ENCODE results near the gene BMX. TPM values are rescaled to one million over a fixed set of nuclear protein-coding genes. Genes with fewer than 3 reads are reported as not detected.

BMX gene
- total RNA-seq, 4 donors from 2014 or later: 1.3 to 8.0 (median 3.4) TPM

DNA sequence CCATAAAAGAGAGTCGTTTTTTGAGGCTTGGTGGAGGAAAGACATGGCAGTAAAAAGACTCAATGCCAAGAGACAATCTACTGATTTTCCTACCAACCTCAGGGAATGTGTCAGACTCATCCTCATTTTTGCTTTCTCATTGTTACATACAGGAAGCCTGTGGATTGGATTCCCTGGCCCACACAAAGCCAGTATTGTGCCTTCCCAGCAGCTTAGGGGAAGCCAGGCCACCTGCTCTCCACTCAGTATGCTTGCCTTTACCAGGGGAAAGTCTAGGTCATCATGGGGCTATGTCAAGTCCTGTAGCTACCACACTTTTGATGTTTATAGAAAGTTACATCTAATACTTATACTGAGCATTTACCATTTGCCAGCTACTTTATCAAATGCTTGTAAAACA, 11.0 kb downstream of the BMX start:
- DNase-seq: no peak
- 61 to 64% methylated on average over 1 of the region's 1 CpG for WGBS, 2 donors
- no peak overlapping the region for H3K27ac ChIP-seq
- TF ChIP-seq, protein P1, sequence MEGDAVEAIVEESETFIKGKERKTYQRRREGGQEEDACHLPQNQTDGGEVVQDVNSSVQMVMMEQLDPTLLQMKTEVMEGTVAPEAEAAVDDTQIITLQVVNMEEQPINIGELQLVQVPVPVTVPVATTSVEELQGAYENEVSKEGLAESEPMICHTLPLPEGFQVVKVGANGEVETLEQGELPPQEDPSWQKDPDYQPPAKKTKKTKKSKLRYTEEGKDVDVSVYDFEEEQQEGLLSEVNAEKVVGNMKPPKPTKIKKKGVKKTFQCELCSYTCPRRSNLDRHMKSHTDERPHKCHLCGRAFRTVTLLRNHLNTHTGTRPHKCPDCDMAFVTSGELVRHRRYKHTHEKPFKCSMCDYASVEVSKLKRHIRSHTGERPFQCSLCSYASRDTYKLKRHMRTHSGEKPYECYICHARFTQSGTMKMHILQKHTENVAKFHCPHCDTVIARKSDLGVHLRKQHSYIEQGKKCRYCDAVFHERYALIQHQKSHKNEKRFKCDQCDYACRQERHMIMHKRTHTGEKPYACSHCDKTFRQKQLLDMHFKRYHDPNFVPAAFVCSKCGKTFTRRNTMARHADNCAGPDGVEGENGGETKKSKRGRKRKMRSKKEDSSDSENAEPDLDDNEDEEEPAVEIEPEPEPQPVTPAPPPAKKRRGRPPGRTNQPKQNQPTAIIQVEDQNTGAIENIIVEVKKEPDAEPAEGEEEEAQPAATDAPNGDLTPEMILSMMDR (IDR thresholded peaks at IDR 0.05): no peak
- no peak for TF ChIP-seq POLR2A (IDR thresholded peaks at IDR 0.05)
- no peak overlapping the region for H3K4me3 ChIP-seq (replicated peaks in 1 of 3)
- H3K9me3 ChIP-seq: no peaks in the 10 kb centered on the region
- H3K36me3 ChIP-seq: no peaks in the 10 kb centered on the region
- no peaks in the 10 kb centered on the region for H3K4me1 ChIP-seq
- H3K27me3 ChIP-seq: no peaks in the 10 kb centered on the region
- intact Hi-C loops (cut with DNase I): no loop called here

DNA sequence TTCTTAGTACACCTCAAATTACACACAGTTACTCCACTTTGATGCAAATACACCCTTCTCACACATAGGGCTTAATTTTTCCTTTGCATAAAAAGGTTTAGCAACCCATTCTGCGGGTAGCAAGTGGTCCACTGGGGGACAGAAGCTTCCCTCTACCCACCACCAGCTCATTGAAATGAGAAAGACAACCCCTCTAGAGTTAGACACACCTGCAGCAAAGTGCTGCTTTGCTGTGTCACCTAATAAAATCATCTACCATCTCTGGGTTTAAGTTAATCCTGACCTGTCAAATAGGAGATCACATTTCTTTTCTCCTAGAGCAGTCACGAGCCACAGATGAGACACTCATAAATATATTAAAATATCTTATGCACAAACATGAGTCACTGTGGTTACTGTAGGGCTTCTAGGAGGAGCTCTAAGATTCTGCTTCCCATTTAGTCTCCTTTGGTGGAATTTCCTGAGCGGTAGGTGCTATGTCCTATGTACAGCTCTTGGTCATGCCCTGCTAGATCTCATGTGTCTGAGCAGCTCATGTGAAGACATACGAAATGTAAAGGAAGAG, 11.9 kb downstream of the BMX start:
- Histone ChIP-seq H3K4me3 (replicated peaks in 1 of 3) (no peak overlapping the region), H3K4me1 (no peaks in the 10 kb centered on the region), H3K36me3 (no peaks in the 10 kb centered on the region), H3K27me3 (no peaks in the 10 kb centered on the region), H3K9me3 (no peaks in the 10 kb centered on the region), H3K27ac (no peak overlapping the region)
- WGBS, 2 donors: 93 to 100% methylated on average over 4 of the region's 4 CpGs
- DNase-seq: no peak
- intact Hi-C loops (cut with DNase I): no loop called here
- TF ChIP-seq, protein P1 (IDR thresholded peaks at IDR 0.05): no peak
- TF ChIP-seq POLR2A (IDR thresholded peaks at IDR 0.05): no peak

DNA sequence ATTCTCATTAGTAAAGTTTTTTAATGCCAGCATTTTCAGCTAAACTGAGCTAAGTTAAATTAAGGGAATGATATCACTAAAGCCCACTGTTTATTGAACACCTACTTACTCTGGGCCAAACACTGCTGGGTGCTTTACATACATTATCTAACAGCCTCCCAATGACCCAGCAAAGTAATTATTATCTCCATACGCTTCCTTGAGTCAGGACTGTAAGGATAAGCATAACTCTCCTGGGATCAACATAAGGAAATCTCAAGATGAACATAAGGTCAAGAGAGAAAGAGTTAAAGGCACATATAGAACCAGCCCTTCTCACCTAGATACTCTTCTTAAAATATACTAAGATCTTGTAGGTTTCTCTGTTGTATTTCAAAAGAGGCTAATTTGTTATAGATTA, 13.7 kb downstream of the BMX start:
- H3K9me3 ChIP-seq: no peaks in the 10 kb centered on the region
- 80 to 100% methylated on average over 1 of the region's 1 CpG for WGBS, 2 donors
- no peak for DNase-seq
- no peak overlapping the region for H3K4me3 ChIP-seq (replicated peaks in 1 of 3)
- no peaks in the 10 kb centered on the region for H3K27me3 ChIP-seq
- TF ChIP-seq, protein P1 (IDR thresholded peaks at IDR 0.05): no peak
- TF ChIP-seq POLR2A (IDR thresholded peaks at IDR 0.05): no peak
- H3K36me3 ChIP-seq: no peaks in the 10 kb centered on the region
- intact Hi-C loops (cut with DNase I): no loop called here
- H3K4me1 ChIP-seq: no peaks in the 10 kb centered on the region
- no peak overlapping the region for H3K27ac ChIP-seq

DNA sequence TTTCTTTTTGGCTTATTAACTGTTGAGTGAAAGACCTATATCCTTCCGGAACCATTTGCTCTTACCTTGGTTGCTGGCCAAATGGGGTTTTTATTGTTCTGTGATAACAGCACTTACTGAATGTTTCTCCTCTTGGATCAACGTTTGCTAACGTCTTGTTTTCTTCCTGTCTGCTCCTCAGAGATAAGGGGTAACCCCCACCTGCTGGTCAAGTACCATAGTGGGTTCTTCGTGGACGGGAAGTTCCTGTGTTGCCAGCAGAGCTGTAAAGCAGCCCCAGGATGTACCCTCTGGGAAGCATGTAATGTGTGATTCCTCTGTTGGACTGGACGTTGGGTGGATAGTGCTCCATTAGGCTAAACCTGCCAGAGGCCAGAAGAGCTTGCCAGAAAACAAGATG, 15.3 kb downstream of the BMX start:
- Histone ChIP-seq H3K27ac (no peak overlapping the region), H3K9me3 (no peaks in the 10 kb centered on the region), H3K27me3 (no peaks in the 10 kb centered on the region), H3K36me3 (no peaks in the 10 kb centered on the region), H3K4me3 (replicated peaks in 1 of 3) (no peak overlapping the region), H3K4me1 (no peaks in the 10 kb centered on the region)
- TF ChIP-seq, protein P1 (IDR thresholded peaks at IDR 0.05): no peak
- no peak for TF ChIP-seq POLR2A (IDR thresholded peaks at IDR 0.05)
- intact Hi-C loops (cut with DNase I): no loop called here
- WGBS, 2 donors: 30 to 42% methylated on average over 5 to 6 of the region's 6 CpGs
- DNase-seq: no peak

DNA sequence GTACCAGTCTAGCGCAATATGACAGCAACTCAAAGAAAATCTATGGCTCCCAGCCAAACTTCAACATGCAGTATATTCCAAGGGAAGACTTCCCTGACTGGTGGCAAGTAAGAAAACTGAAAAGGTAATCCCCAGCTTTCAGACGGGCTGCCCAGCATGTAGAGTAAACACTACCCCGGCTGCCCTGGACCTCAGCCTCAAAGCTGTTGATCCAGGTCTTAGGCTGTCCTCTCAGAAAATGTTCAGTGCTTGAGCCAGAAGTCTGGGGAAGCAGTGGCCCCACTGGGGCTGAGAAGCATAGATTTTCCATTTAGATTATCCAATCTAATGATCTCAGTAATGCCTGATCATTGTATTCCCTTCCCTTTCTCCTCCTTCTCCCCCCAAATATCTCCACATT, 21.9 kb downstream of the BMX start:
- no peaks in the 10 kb centered on the region for H3K36me3 ChIP-seq
- no peaks in the 10 kb centered on the region for H3K9me3 ChIP-seq
- no peaks in the 10 kb centered on the region for H3K27me3 ChIP-seq
- WGBS, 2 donors: 31 to 67% methylated on average over 2 to 3 of the region's 3 CpGs
- H3K4me3 ChIP-seq (replicated peaks in 1 of 3): no peak overlapping the region
- DNase-seq: peak; percentile 8 to 19
- H3K27ac ChIP-seq: no peak overlapping the region
- peaks cover 0 to 17% of the 10 kb centered on the region in 2 donors for H3K4me1 ChIP-seq
- intact Hi-C loops (cut with DNase I): no loop called here
- TF ChIP-seq POLR2A (IDR thresholded peaks at IDR 0.05): no peak
- TF ChIP-seq, protein P1 (IDR thresholded peaks at IDR 0.05): no peak

All from thyroid gland (tissue), 4 donors.